GM23338 (cell line): ENCODE data around the gene TRPM2. TPM values are rescaled to one million over a fixed set of nuclear protein-coding genes. Genes with fewer than 3 reads are reported as not detected.

Source experiments
- ATAC-seq: fragments of 200-7000 bp; cut with Tn5 transposase; 3 replicates; pipeline ENCODE4 v1.9.1; 2020
- DNase-seq: peaks from one replicate; pipeline ENCODE4 v3.0.0-alpha.2; 2015; ENCODE audit warnings: low spot score
- H2AFZ ChIP-seq: fragments of 200-600 bp; sonication (generic); 2 replicates; pipeline ENCODE4 v1.8.0; 2016; ENCODE audit warnings: antibody characterized with exemption, mild to moderate bottlenecking, moderate library complexity
- H3F3A ChIP-seq: fragments of 200-600 bp; sonication (generic); replicated peaks from 2 replicates; pipeline ENCODE4 v1.8.0; 2017; ENCODE audit warnings: antibody characterized with exemption, mixed run types, low read depth
- H3K27ac ChIP-seq: fragments of 200-600 bp; sonication (generic); 2 replicates; pipeline ENCODE4 v1.6.1; 2016; ENCODE audit warnings: low read depth
- H3K27me3 ChIP-seq: fragments of 200-600 bp; sonication (generic); 2 replicates; pipeline ENCODE4 v1.8.0; 2016; ENCODE audit warnings: mild to moderate bottlenecking, mixed run types, moderate library complexity; ENCODE audit not compliant: insufficient read depth
- H3K36me3 ChIP-seq: fragments of 200-600 bp; sonication (generic); 2 replicates; pipeline ENCODE4 v1.8.0; 2016; ENCODE audit warnings: mild to moderate bottlenecking; ENCODE audit not compliant: insufficient read depth
- H3K4me1 ChIP-seq: fragments of 200-600 bp; sonication (generic); 2 replicates; pipeline ENCODE4 v1.8.0; 2016; ENCODE audit warnings: mild to moderate bottlenecking, moderate library complexity; ENCODE audit not compliant: insufficient read depth
- H3K4me2 ChIP-seq: fragments of 200-600 bp; sonication (generic); 2 replicates; pipeline ENCODE4 v1.7.1; 2017; ENCODE audit warnings: mixed run types
- H3K4me3 ChIP-seq: fragments of 200-600 bp; sonication (generic); 2 replicates; pipeline ENCODE4 v1.6.1; 2016; ENCODE audit warnings: mixed run types
- H3K79me2 ChIP-seq: fragments of 200-600 bp; sonication (generic); replicated peaks from 2 replicates; pipeline ENCODE4 v1.8.0; 2017; ENCODE audit warnings: mild to moderate bottlenecking; ENCODE audit not compliant: insufficient read depth
- H3K9me2 ChIP-seq: fragments of 200-600 bp; sonication (generic); 2 replicates; pipeline ENCODE4 v1.8.0; 2017; ENCODE audit not compliant: insufficient read depth
- H4K20me1 ChIP-seq: fragments of 200-600 bp; sonication (generic); replicated peaks from 2 replicates; pipeline ENCODE4 v1.8.0; 2017; ENCODE audit warnings: mild to moderate bottlenecking; ENCODE audit not compliant: insufficient read depth
- H3K27ac Mint-ChIP-seq: 2 replicates; pipeline ENCODE4 v1.8.0; 2020; ENCODE audit warnings: inconsistent platforms, mild to moderate bottlenecking, moderate library complexity, mixed read lengths
- H3K27me3 Mint-ChIP-seq: 3 replicates; pipeline ENCODE4 v1.8.0; 2022; ENCODE audit warnings: low read depth, mild to moderate bottlenecking, moderate library complexity, mixed read lengths, inconsistent platforms; ENCODE audit not compliant: insufficient read depth, poor library complexity
- H3K36me3 Mint-ChIP-seq: 3 replicates; pipeline ENCODE4 v1.8.0; 2021; ENCODE audit warnings: low read depth, mild to moderate bottlenecking, inconsistent platforms, moderate library complexity, mixed read lengths
- H3K4me1 Mint-ChIP-seq: 3 replicates; pipeline ENCODE4 v1.8.0; 2020; ENCODE audit warnings: mild to moderate bottlenecking, inconsistent platforms, mixed read lengths
- H3K4me3 Mint-ChIP-seq: 3 replicates; pipeline ENCODE4 v1.8.0; 2021; ENCODE audit warnings: moderate library complexity, mild to moderate bottlenecking, inconsistent platforms, mixed read lengths
- H3K9me3 Mint-ChIP-seq: 3 replicates; pipeline ENCODE4 v1.8.0; 2020; ENCODE audit warnings: moderate library complexity, mild to moderate bottlenecking, inconsistent platforms, mixed read lengths
- CREB1 ChIP-seq: fragments of 250-450 bp; sonication (Bioruptor Pico); IDR thresholded peaks from 2 replicates; pipeline ENCODE4 v1.5.0; 2020; ENCODE audit warnings: low read depth, mild to moderate bottlenecking, moderate library complexity
- EZH2 ChIP-seq: fragments of 200-600 bp; sonication (generic); IDR thresholded peaks from one replicate; pipeline ENCODE4 v1.8.0; 2017; ENCODE audit warnings: antibody characterized with exemption, mild to moderate bottlenecking, low read depth; ENCODE audit not compliant: unreplicated experiment
- EZH2phosphoT487 ChIP-seq: fragments of 200-600 bp; sonication (generic); IDR thresholded peaks from one replicate; pipeline ENCODE4 v1.8.1; 2018; ENCODE audit warnings: antibody characterized with exemption; ENCODE audit not compliant: unreplicated experiment
- JUNB ChIP-seq: IDR thresholded peaks from one replicate; pipeline ENCODE4 v1.6.1; 2016; ENCODE audit warnings: antibody characterized with exemption; ENCODE audit not compliant: unreplicated experiment
- NANOG ChIP-seq: IDR thresholded peaks from 2 replicates; pipeline ENCODE4 v1.6.1; 2016; ENCODE audit warnings: antibody characterized with exemption, borderline replicate concordance
- POLR2AphosphoS5 ChIP-seq: IDR thresholded peaks from 2 replicates; pipeline ENCODE4 v1.6.1; 2016; ENCODE audit warnings: antibody characterized with exemption, low read depth
- STAT1 ChIP-seq: IDR thresholded peaks from one replicate; pipeline ENCODE4 v1.6.1; 2016; ENCODE audit warnings: antibody characterized with exemption; ENCODE audit not compliant: unreplicated experiment
- ZNF114 ChIP-seq: fragments of 250-450 bp; sonication (Bioruptor Pico); IDR thresholded peaks from 2 replicates; pipeline ENCODE4 v1.5.0; 2020; ENCODE audit warnings: mild to moderate bottlenecking, moderate library complexity
- ZNF331 ChIP-seq: fragments of 250-450 bp; sonication (Bioruptor Pico); IDR thresholded peaks from 2 replicates; pipeline ENCODE4 v1.5.0; 2020; ENCODE audit warnings: low read depth, mild to moderate bottlenecking, moderate library complexity
- polyA plus RNA-seq: library from polyadenylated mRNA; unstranded; fragments of >200 nt; fragmentation: Nextera tagmentation; extraction: Ambion mirVana; gene quantifications from 2 replicates; pipeline ENCODE4 v1.2.1, GENCODE V29; 2016
- total RNA-seq: library from RNA; depleted of rRNA; stranded (reverse); fragments of >200 nt; shearing (Covaris generic); gene quantifications from 2 replicates; pipeline ENCODE4 v1.2.3, GENCODE V29; 2014
- TF ChIP-seq, protein P1 (sequence below), 2 experiments: fragments of 200-600 bp in 1 of 2; sonication (generic) in 1 of 2; conservative IDR thresholded peaks; 2 replicates each; pipeline versions ENCODE4 v1.5.1 to v1.6.1; 2016 to 2017; ENCODE audit warnings: antibody characterized with exemption in 2 of 2, low read depth in 2 of 2, mild to moderate bottlenecking in 2 of 2, moderate library complexity in 1 of 2
- TF ChIP-seq, protein P2 (sequence below): IDR thresholded peaks from 2 replicates; pipeline ENCODE4 v1.6.1; 2016; ENCODE audit warnings: antibody characterized with exemption
- TF ChIP-seq, protein P3 (sequence below): IDR thresholded peaks from one replicate; pipeline ENCODE4 v1.6.1; 2018; ENCODE audit warnings: antibody characterized with exemption; ENCODE audit not compliant: unreplicated experiment
- TF ChIP-seq, protein P4 (sequence below): fragments of 250-450 bp; sonication (Bioruptor Pico); IDR thresholded peaks from 2 replicates; pipeline ENCODE4 v1.5.0; 2020; ENCODE audit warnings: mild to moderate bottlenecking, moderate library complexity

TRPM2 gene
- total and polyA plus RNA-seq, 2 experiments from 2014 or later, result 0.53 to 0.83 TPM

DNA sequence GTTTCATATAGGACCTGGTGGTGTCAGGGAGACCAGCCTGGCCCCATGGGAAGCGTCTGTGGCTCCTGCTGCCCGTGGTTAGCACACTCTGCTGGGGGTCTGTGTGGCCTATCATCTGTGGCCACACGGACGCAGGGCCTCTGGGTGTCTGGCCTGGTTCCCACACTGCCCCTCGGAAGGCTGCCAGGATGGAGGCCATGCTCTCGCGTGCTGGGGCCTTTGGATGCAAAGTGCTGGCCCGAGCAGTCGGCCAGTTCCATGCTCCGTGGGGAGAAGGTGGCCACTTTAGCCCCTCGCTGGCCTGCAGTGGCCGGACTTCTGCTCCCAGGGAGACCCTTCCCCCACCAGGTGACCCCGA, 81.1 kb downstream of the TRPM2 start:
- Histone ChIP-seq H3K9me2 (no peaks in the 10 kb centered on the region), H2AFZ (no peak overlapping the region), H3F3A (no peaks in the 10 kb centered on the region), H3K36me3 (no peaks in the 10 kb centered on the region), H3K27ac (no peak overlapping the region), H3K79me2 (no peaks in the 10 kb centered on the region), H3K4me3 (no peak overlapping the region), H3K4me2 (no peak overlapping the region), H4K20me1 (no peaks in the 10 kb centered on the region), H3K4me1 (no peaks in the 10 kb centered on the region), H3K27me3 (no peaks in the 10 kb centered on the region)
- Mint-ChIP-seq H3K27me3 (peaks cover 2% of the 10 kb centered on the region), H3K36me3 (peaks cover 2% of the 10 kb centered on the region; the same call in 1 of the 3 replicates), H3K27ac (no peak overlapping the region), H3K9me3 (peaks cover 13% of the 10 kb centered on the region; the same call in 2 of the 3 replicates), H3K4me3 (no peak overlapping the region), H3K4me1 (no peaks in the 10 kb centered on the region)
- no peak for TF ChIP-seq NANOG
- TF ChIP-seq, protein P1, sequence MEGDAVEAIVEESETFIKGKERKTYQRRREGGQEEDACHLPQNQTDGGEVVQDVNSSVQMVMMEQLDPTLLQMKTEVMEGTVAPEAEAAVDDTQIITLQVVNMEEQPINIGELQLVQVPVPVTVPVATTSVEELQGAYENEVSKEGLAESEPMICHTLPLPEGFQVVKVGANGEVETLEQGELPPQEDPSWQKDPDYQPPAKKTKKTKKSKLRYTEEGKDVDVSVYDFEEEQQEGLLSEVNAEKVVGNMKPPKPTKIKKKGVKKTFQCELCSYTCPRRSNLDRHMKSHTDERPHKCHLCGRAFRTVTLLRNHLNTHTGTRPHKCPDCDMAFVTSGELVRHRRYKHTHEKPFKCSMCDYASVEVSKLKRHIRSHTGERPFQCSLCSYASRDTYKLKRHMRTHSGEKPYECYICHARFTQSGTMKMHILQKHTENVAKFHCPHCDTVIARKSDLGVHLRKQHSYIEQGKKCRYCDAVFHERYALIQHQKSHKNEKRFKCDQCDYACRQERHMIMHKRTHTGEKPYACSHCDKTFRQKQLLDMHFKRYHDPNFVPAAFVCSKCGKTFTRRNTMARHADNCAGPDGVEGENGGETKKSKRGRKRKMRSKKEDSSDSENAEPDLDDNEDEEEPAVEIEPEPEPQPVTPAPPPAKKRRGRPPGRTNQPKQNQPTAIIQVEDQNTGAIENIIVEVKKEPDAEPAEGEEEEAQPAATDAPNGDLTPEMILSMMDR (conservative IDR thresholded peaks at IDR 0.05; ENCODE audit: low read depth in 2 of 2), result no peak
- no peak for TF ChIP-seq JUNB
- no peak for TF ChIP-seq POLR2AphosphoS5
- TF ChIP-seq CREB1 (CRISPR knock-in tag), result no peak
- no peak for TF ChIP-seq STAT1
- TF ChIP-seq ZNF114 (CRISPR knock-in tag), result no peak
- TF ChIP-seq, protein P2, sequence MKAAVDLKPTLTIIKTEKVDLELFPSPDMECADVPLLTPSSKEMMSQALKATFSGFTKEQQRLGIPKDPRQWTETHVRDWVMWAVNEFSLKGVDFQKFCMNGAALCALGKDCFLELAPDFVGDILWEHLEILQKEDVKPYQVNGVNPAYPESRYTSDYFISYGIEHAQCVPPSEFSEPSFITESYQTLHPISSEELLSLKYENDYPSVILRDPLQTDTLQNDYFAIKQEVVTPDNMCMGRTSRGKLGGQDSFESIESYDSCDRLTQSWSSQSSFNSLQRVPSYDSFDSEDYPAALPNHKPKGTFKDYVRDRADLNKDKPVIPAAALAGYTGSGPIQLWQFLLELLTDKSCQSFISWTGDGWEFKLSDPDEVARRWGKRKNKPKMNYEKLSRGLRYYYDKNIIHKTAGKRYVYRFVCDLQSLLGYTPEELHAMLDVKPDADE, result no peak
- TF ChIP-seq, protein P3, sequence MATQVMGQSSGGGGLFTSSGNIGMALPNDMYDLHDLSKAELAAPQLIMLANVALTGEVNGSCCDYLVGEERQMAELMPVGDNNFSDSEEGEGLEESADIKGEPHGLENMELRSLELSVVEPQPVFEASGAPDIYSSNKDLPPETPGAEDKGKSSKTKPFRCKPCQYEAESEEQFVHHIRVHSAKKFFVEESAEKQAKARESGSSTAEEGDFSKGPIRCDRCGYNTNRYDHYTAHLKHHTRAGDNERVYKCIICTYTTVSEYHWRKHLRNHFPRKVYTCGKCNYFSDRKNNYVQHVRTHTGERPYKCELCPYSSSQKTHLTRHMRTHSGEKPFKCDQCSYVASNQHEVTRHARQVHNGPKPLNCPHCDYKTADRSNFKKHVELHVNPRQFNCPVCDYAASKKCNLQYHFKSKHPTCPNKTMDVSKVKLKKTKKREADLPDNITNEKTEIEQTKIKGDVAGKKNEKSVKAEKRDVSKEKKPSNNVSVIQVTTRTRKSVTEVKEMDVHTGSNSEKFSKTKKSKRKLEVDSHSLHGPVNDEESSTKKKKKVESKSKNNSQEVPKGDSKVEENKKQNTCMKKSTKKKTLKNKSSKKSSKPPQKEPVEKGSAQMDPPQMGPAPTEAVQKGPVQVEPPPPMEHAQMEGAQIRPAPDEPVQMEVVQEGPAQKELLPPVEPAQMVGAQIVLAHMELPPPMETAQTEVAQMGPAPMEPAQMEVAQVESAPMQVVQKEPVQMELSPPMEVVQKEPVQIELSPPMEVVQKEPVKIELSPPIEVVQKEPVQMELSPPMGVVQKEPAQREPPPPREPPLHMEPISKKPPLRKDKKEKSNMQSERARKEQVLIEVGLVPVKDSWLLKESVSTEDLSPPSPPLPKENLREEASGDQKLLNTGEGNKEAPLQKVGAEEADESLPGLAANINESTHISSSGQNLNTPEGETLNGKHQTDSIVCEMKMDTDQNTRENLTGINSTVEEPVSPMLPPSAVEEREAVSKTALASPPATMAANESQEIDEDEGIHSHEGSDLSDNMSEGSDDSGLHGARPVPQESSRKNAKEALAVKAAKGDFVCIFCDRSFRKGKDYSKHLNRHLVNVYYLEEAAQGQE, result no peak
- no peak for TF ChIP-seq ZNF331
- TF ChIP-seq, protein P4, sequence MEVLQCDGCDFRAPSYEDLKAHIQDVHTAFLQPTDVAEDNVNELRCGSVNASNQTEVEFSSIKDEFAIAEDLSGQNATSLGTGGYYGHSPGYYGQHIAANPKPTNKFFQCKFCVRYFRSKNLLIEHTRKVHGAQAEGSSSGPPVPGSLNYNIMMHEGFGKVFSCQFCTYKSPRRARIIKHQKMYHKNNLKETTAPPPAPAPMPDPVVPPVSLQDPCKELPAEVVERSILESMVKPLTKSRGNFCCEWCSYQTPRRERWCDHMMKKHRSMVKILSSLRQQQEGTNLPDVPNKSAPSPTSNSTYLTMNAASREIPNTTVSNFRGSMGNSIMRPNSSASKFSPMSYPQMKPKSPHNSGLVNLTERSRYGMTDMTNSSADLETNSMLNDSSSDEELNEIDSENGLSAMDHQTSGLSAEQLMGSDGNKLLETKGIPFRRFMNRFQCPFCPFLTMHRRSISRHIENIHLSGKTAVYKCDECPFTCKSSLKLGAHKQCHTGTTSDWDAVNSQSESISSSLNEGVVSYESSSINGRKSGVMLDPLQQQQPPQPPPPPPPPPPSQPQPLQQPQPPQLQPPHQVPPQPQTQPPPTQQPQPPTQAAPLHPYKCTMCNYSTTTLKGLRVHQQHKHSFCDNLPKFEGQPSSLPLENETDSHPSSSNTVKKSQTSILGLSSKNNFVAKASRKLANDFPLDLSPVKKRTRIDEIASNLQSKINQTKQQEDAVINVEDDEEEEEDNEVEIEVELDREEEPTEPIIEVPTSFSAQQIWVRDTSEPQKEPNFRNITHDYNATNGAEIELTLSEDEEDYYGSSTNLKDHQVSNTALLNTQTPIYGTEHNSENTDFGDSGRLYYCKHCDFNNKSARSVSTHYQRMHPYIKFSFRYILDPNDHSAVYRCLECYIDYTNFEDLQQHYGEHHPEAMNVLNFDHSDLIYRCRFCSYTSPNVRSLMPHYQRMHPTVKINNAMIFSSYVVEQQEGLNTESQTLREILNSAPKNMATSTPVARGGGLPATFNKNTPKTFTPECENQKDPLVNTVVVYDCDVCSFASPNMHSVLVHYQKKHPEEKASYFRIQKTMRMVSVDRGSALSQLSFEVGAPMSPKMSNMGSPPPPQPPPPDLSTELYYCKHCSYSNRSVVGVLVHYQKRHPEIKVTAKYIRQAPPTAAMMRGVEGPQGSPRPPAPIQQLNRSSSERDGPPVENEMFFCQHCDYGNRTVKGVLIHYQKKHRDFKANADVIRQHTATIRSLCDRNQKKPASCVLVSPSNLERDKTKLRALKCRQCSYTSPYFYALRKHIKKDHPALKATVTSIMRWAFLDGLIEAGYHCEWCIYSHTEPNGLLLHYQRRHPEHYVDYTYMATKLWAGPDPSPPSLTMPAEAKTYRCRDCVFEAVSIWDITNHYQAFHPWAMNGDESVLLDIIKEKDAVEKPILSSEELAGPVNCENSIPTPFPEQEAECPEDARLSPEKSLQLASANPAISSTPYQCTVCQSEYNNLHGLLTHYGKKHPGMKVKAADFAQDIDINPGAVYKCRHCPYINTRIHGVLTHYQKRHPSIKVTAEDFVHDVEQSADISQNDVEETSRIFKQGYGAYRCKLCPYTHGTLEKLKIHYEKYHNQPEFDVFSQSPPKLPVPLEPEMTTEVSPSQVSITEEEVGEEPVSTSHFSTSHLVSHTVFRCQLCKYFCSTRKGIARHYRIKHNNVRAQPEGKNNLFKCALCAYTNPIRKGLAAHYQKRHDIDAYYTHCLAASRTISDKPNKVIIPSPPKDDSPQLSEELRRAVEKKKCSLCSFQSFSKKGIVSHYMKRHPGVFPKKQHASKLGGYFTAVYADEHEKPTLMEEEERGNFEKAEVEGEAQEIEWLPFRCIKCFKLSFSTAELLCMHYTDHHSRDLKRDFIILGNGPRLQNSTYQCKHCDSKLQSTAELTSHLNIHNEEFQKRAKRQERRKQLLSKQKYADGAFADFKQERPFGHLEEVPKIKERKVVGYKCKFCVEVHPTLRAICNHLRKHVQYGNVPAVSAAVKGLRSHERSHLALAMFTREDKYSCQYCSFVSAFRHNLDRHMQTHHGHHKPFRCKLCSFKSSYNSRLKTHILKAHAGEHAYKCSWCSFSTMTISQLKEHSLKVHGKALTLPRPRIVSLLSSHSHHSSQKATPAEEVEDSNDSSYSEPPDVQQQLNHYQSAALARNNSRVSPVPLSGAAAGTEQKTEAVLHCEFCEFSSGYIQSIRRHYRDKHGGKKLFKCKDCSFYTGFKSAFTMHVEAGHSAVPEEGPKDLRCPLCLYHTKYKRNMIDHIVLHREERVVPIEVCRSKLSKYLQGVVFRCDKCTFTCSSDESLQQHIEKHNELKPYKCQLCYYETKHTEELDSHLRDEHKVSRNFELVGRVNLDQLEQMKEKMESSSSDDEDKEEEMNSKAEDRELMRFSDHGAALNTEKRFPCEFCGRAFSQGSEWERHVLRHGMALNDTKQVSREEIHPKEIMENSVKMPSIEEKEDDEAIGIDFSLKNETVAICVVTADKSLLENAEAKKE (CRISPR knock-in tag), result no peak
- TF ChIP-seq EZH2, result no peak
- TF ChIP-seq EZH2phosphoT487, result no peak
- DNase-seq (no peak), ATAC-seq (no peak)
